ENCODE measurements around the gene LYPD6B. TPM values are rescaled to one million over a fixed set of nuclear protein-coding genes. Genes with fewer than 3 reads are reported as not detected.

The LYPD6B gene
- total and polyA plus RNA-seq, 4 donors = 0.13 to 0.59 (median 0.14) TPM

GRCh38 chr2:149169656-149170055 lies 131.2 kb downstream of the LYPD6B start (continued):
- no peak for TF ChIP-seq REST (IDR thresholded peaks at IDR 0.05)

- no peaks in the 10 kb centered on the region for H3K4me1 ChIP-seq (ENCODE audit: control insufficient read depth in 4 of 4, insufficient read depth in 4 of 4, low read length in 3 of 4)
- no peak for TF ChIP-seq YY1 (IDR thresholded peaks at IDR 0.05)
- no peak for TF ChIP-seq REST (IDR thresholded peaks at IDR 0.05)
- TF ChIP-seq CTCF (IDR thresholded peaks at IDR 0.05; ENCODE audit: low read depth, low read length, missing input control) = no peak
- TF ChIP-seq GABPA (IDR thresholded peaks at IDR 0.05 in 1 of 2, conservative IDR thresholded peaks at IDR 0.05 in 1 of 2) = no peak
- no peak for TF ChIP-seq EGR1 (IDR thresholded peaks at IDR 0.05; ENCODE audit: low read depth in 2 of 2)
- no peak for TF ChIP-seq TAF1 (conservative IDR thresholded peaks at IDR 0.05)
- TF ChIP-seq NR2F2 (IDR thresholded peaks at IDR 0.05) = no peak
- TF ChIP-seq FOXA2 (IDR thresholded peaks at IDR 0.05) = no peak
- no peak for TF ChIP-seq FOXA1 (IDR thresholded peaks at IDR 0.05)
- peaks cover 0 to 5% (median 1%) of the 10 kb centered on the region in 4 donors for H3K9me3 ChIP-seq (ENCODE audit: control insufficient read depth in 4 of 4, low read length in 3 of 4)
- no peak overlapping the region for H3K27ac ChIP-seq (ENCODE audit: low read depth in 1 of 2, low read length in 2 of 2)
- peaks cover 0 to 6% (median 0%) of the 10 kb centered on the region in 4 donors for H3K27me3 ChIP-seq (ENCODE audit: control insufficient read depth in 4 of 4, insufficient read depth in 4 of 4, low read length in 3 of 4)
- no peak overlapping the region for H3K9ac ChIP-seq (ENCODE audit: low read depth in 1 of 2, low read length in 2 of 2)
- H3K36me3 ChIP-seq (ENCODE audit: control insufficient read depth in 4 of 4, insufficient read depth in 3 of 4, low read depth in 1 of 4, low read length in 3 of 4) = no peaks in the 10 kb centered on the region
- WGBS = 87% methylated on average over 1 of the region's 1 CpG
- H3K4me3 ChIP-seq (ENCODE audit: low read depth in 1 of 3, low read length in 3 of 3) = no peak overlapping the region
- no peak for DNase-seq (ENCODE audit: low spot score)
These were observed 131.7 kb downstream of the LYPD6B start for GRCh38 chr2:149170156-149170555.

GRCh38 chr2:149170911-149171310 lies 132.4 kb downstream of the LYPD6B start:
- Histone ChIP-seq H3K9ac (ENCODE audit: low read depth in 1 of 2, low read length in 2 of 2) (no peak overlapping the region), H3K4me1 (ENCODE audit: control insufficient read depth in 4 of 4, insufficient read depth in 4 of 4, low read length in 3 of 4) (no peaks in the 10 kb centered on the region), H3K9me3 (ENCODE audit: control insufficient read depth in 4 of 4, low read length in 3 of 4) (peaks cover 0 to 5% (median 1%) of the 10 kb centered on the region in 4 donors), H3K4me3 (ENCODE audit: low read depth in 1 of 3, low read length in 3 of 3) (no peak overlapping the region), H3K27ac (ENCODE audit: low read depth in 1 of 2, low read length in 2 of 2) (no peak overlapping the region), H3K36me3 (ENCODE audit: control insufficient read depth in 4 of 4, insufficient read depth in 3 of 4, low read depth in 1 of 4, low read length in 3 of 4) (no peaks in the 10 kb centered on the region), H3K27me3 (ENCODE audit: control insufficient read depth in 4 of 4, insufficient read depth in 4 of 4, low read length in 3 of 4) (peaks cover 0 to 6% (median 0%) of the 10 kb centered on the region in 4 donors)
- no peak for DNase-seq (ENCODE audit: low spot score)
- 42% methylated on average over 3 of the region's 3 CpGs for WGBS
- TF ChIP-seq CTCF (IDR thresholded peaks at IDR 0.05; ENCODE audit: low read depth, low read length, missing input control) (no peak), FOXA1 (IDR thresholded peaks at IDR 0.05) (no peak), TAF1 (conservative IDR thresholded peaks at IDR 0.05) (no peak), EGR1 (IDR thresholded peaks at IDR 0.05; ENCODE audit: low read depth in 2 of 2) (no peak), RAD21 (IDR thresholded peaks at IDR 0.05) (no peak), HNF4G (IDR thresholded peaks at IDR 0.05) (no peak), JUND (IDR thresholded peaks at IDR 0.05) (no peak), REST (IDR thresholded peaks at IDR 0.05) (no peak), YY1 (IDR thresholded peaks at IDR 0.05) (no peak), RXRA (IDR thresholded peaks at IDR 0.05) (no peak)
